Activated CD4-positive, alpha-beta memory T cell treated with anti-CD3 and anti-CD28 coated beads for 36 hours (primary cell): ENCODE data around the gene STX16. TPM values are rescaled to one million over a fixed set of nuclear protein-coding genes. Genes with fewer than 3 reads are reported as not detected.

Experiments used
- CTCF ChIA-PET: fragments of 350-600 bp; sonication (Branson Sonifier 250); formaldehyde crosslinking; loops from one replicate; lab custom pipeline; 2021; ENCODE audit warnings: antibody characterized with exemption, inconsistent platforms; lab: Charles Lee
- POLR2A ChIA-PET: fragments of 350-600 bp; sonication (Branson Sonifier 250); formaldehyde crosslinking; loops from one replicate; lab custom pipeline; 2021; ENCODE audit warnings: antibody characterized with exemption; lab: Charles Lee
- DNase-seq: peaks from one replicate; pipeline ENCODE4 v3.0.0-alpha.2; 2020
- H3K27ac Mint-ChIP-seq: one replicate; pipeline ENCODE4 v1.8.0; 2021; ENCODE audit warnings: mixed read lengths
- H3K27me3 Mint-ChIP-seq: one replicate; pipeline ENCODE4 v1.8.0; 2021; ENCODE audit warnings: mixed read lengths
- H3K36me3 Mint-ChIP-seq: one replicate; pipeline ENCODE4 v1.8.0; 2021; ENCODE audit warnings: mixed read lengths
- H3K4me1 Mint-ChIP-seq: one replicate; pipeline ENCODE4 v1.8.0; 2021; ENCODE audit warnings: low read depth, mixed read lengths
- H3K4me3 Mint-ChIP-seq: one replicate; pipeline ENCODE4 v1.8.0; 2021; ENCODE audit warnings: mild to moderate bottlenecking, mixed read lengths
- H3K9me3 Mint-ChIP-seq: one replicate; pipeline ENCODE4 v1.8.0; 2021; ENCODE audit warnings: mixed read lengths
- intact Hi-C: fragments of 100-400 bp; cut with micrococcal nuclease; formaldehyde crosslinking; loops from one replicate; pipeline ENCODE4 v1.15.1; 2023
- total RNA-seq, 2 experiments: library from RNA; stranded (reverse); gene quantifications; one replicate each; pipeline ENCODE4 v1.2.3, GENCODE V29; 2021

Gene STX16
- total RNA-seq, 2 experiments from 2014 or later = 88.7 to 104 TPM

GRCh38 chr20:58651559-58651945 lies 469 bp downstream of the STX16 start:
- Mint-ChIP-seq H3K9me3 (no peaks in the 10 kb centered on the region), H3K27ac (peak overlapping the region; percentile 100), H3K36me3 (peaks cover 21% of the 10 kb centered on the region), H3K4me3 (peak overlapping the region; percentile 99), H3K4me1 (peaks cover 23% of the 10 kb centered on the region), H3K27me3 (no peaks in the 10 kb centered on the region)
- POLR2A ChIA-PET = interaction anchor here (0.6 to 3.4 kb wide), 22 partner anchors 9 to 941 kb away, joined by 3 to 32 read pairs (median 4); partner anchors contain the start of genes NELFCD, NPEPL1, PMEPA1 and VAPB
- CTCF ChIA-PET = interaction anchor here (0.7 to 2.7 kb wide), 25 partner anchors 9 to 1271 kb away, joined by 3 to 37 read pairs (median 3); partner anchors contain the start of genes ATP5F1E, NPEPL1 and VAPB
- no peak for DNase-seq
- intact Hi-C loops = loop anchor here (5.0 to 10.0 kb wide), 6 partner anchors 169 to 1027 kb away; partner anchors contain the start of genes GNAS, GNAS-AS1, NELFCD and VAPB

GRCh38 chr20:58651946-58652605 lies 993 bp downstream of the STX16 start:
- Mint-ChIP-seq H3K27me3 (no peaks in the 10 kb centered on the region), H3K4me3 (peak overlapping the region; percentile 99), H3K36me3 (peaks cover 21% of the 10 kb centered on the region), H3K4me1 (peaks cover 28% of the 10 kb centered on the region), H3K27ac (peak overlapping the region; percentile 100), H3K9me3 (no peaks in the 10 kb centered on the region)
- intact Hi-C loops = loop anchor here (1.0 to 10.0 kb wide), 13 partner anchors 8 to 1027 kb away; partner anchors contain the start of genes ATP5F1E, GNAS, GNAS-AS1 and NELFCD
- ChIA-PET POLR2A (interaction anchor here (0.7 to 3.4 kb wide), 16 partner anchors 8 to 942 kb away, joined by 3 to 32 read pairs (median 4); partner anchors contain the start of genes NPEPL1, PMEPA1 and VAPB), CTCF (interaction anchor here (0.6 to 2.7 kb wide), 11 partner anchors 8 to 1272 kb away, joined by 3 to 37 read pairs (median 3); partner anchors contain the start of genes ATP5F1E, NPEPL1 and VAPB)
- peak; percentile 81 for DNase-seq

GRCh38 chr20:58652606-58653294 lies 1.7 kb downstream of the STX16 start:
- H3K4me1 Mint-ChIP-seq = peaks cover 35% of the 10 kb centered on the region
- intact Hi-C loops = loop anchor here (1.0 to 10.0 kb wide), 13 partner anchors 8 to 1028 kb away; partner anchors contain the start of genes ATP5F1E, GNAS, GNAS-AS1 and NELFCD
- no peaks in the 10 kb centered on the region for H3K9me3 Mint-ChIP-seq
- CTCF ChIA-PET = interaction anchor here (0.6 to 2.7 kb wide), 4 partner anchors 7 to 187 kb away, joined by 3 to 37 read pairs (median 9); partner anchors contain the start of gene NPEPL1
- peaks cover 21% of the 10 kb centered on the region for H3K36me3 Mint-ChIP-seq
- POLR2A ChIA-PET = interaction anchor here (0.7 to 3.4 kb wide), 10 partner anchors 8 to 470 kb away, joined by 3 to 32 read pairs (median 3); partner anchors contain the start of genes NPEPL1 and VAPB
- DNase-seq = no peak
- no peaks in the 10 kb centered on the region for H3K27me3 Mint-ChIP-seq
- H3K4me3 Mint-ChIP-seq = peak overlapping the region; percentile 99
- peak overlapping the region; percentile 100 for H3K27ac Mint-ChIP-seq

GRCh38 chr20:58654337-58654736 lies 3.3 kb downstream of the STX16 start:
- Mint-ChIP-seq H3K4me3 (peak overlapping the region; percentile 16), H3K9me3 (no peaks in the 10 kb centered on the region), H3K27me3 (no peaks in the 10 kb centered on the region), H3K36me3 (peaks cover 26% of the 10 kb centered on the region), H3K4me1 (peaks cover 47% of the 10 kb centered on the region), H3K27ac (no peak overlapping the region)
- POLR2A ChIA-PET = no interaction called here
- no peak for DNase-seq
- CTCF ChIA-PET = interaction anchor here (0.6 to 1.5 kb wide), 2 partner anchors 185 to 418 kb away, joined by 3 read pairs; no protein-coding TSS in a partner anchor
- intact Hi-C loops = loop anchor here (5.0 to 10.0 kb wide), 6 partner anchors 172 to 1030 kb away; partner anchors contain the start of genes GNAS, GNAS-AS1, NELFCD and VAPB

- Mint-ChIP-seq H3K4me1 (peaks cover 59% of the 10 kb centered on the region), H3K9me3 (no peaks in the 10 kb centered on the region), H3K27me3 (no peaks in the 10 kb centered on the region), H3K36me3 (peaks cover 26% of the 10 kb centered on the region), H3K4me3 (peak overlapping the region; percentile 37), H3K27ac (peak overlapping the region; percentile 74)
- intact Hi-C loops = loop anchor here (10.0 kb wide), 1 partner anchor 1031 kb away; the partner anchor contains the start of gene ZBP1
- CTCF ChIA-PET = interaction anchor here (0.6 to 1.5 kb wide), 3 partner anchors 37 to 376 kb away, joined by 3 to 4 read pairs (median 3); no protein-coding TSS in a partner anchor
- DNase-seq = no peak
- POLR2A ChIA-PET = interaction anchor here (0.8 kb wide), 1 partner anchor 36 kb away, joined by 3 read pairs; no protein-coding TSS in a partner anchor
Observed at GRCh38 chr20:58655328-58656107, 4.4 kb downstream of the STX16 start.

GRCh38 chr20:58656831-58657230 lies 5.7 kb downstream of the STX16 start:
- POLR2A ChIA-PET = interaction anchor here (0.7 to 0.8 kb wide), 2 partner anchors 19 to 35 kb away, joined by 3 read pairs; no protein-coding TSS in a partner anchor
- peak overlapping the region; percentile 17 for H3K4me3 Mint-ChIP-seq
- DNase-seq = no peak
- H3K9me3 Mint-ChIP-seq = no peaks in the 10 kb centered on the region
- intact Hi-C loops = loop anchor here (10.0 kb wide), 1 partner anchor 1032 kb away; the partner anchor contains the start of gene ZBP1
- peaks cover 21% of the 10 kb centered on the region for H3K36me3 Mint-ChIP-seq
- peak overlapping the region; percentile 75 for H3K27ac Mint-ChIP-seq
- no peaks in the 10 kb centered on the region for H3K27me3 Mint-ChIP-seq
- CTCF ChIA-PET = interaction anchor here (1.0 kb wide), 1 partner anchor 176 kb away, joined by 3 read pairs; no protein-coding TSS in a partner anchor
- H3K4me1 Mint-ChIP-seq = peaks cover 70% of the 10 kb centered on the region

- Mint-ChIP-seq H3K27me3 (no peaks in the 10 kb centered on the region), H3K9me3 (no peaks in the 10 kb centered on the region), H3K4me1 (peaks cover 74% of the 10 kb centered on the region), H3K27ac (peak overlapping the region; percentile 32), H3K4me3 (no peak overlapping the region), H3K36me3 (peaks cover 18% of the 10 kb centered on the region)
- intact Hi-C loops = loop anchor here (10.0 kb wide), 1 partner anchor 1032 kb away; the partner anchor contains the start of gene ZBP1
- ChIA-PET CTCF (interaction anchor here (1.0 kb wide), 1 partner anchor 176 kb away, joined by 3 read pairs; no protein-coding TSS in a partner anchor), POLR2A (no interaction called here)
- no peak for DNase-seq
Observed at GRCh38 chr20:58657262-58657661, 6.2 kb downstream of the STX16 start.

- no peaks in the 10 kb centered on the region for H3K9me3 Mint-ChIP-seq
- H3K27me3 Mint-ChIP-seq = no peaks in the 10 kb centered on the region
- peaks cover 75% of the 10 kb centered on the region for H3K4me1 Mint-ChIP-seq
- POLR2A ChIA-PET = no interaction called here
- intact Hi-C loops = loop anchor here (10.0 kb wide), 1 partner anchor 1033 kb away; the partner anchor contains the start of gene ZBP1
- CTCF ChIA-PET = interaction anchor here (0.7 kb wide), 1 partner anchor 181 kb away, joined by 3 read pairs; no protein-coding TSS in a partner anchor
- H3K27ac Mint-ChIP-seq = no peak overlapping the region
- no peak for DNase-seq
- H3K36me3 Mint-ChIP-seq = peaks cover 17% of the 10 kb centered on the region
- H3K4me3 Mint-ChIP-seq = no peak overlapping the region
Observed at GRCh38 chr20:58657986-58658385, 6.9 kb downstream of the STX16 start.

GRCh38 chr20:58658760-58659159 lies 7.7 kb downstream of the STX16 start:
- Mint-ChIP-seq H3K27ac (peak overlapping the region; percentile 94), H3K9me3 (no peaks in the 10 kb centered on the region), H3K36me3 (peaks cover 17% of the 10 kb centered on the region), H3K4me3 (no peak overlapping the region), H3K4me1 (peaks cover 76% of the 10 kb centered on the region), H3K27me3 (no peaks in the 10 kb centered on the region)
- intact Hi-C loops = loop anchor here (10.0 kb wide), 1 partner anchor 1034 kb away; the partner anchor contains the start of gene ZBP1
- ChIA-PET CTCF (interaction anchor here (0.9 to 3.7 kb wide), 3 partner anchors 7 to 193 kb away, joined by 3 to 37 read pairs (median 3); partner anchors contain the start of genes GNAS and STX16), POLR2A (interaction anchor here (3.3 kb wide), 1 partner anchor 8 kb away, joined by 32 read pairs; the partner anchor contains the start of gene STX16)
- no peak for DNase-seq

- peaks cover 81% of the 10 kb centered on the region for H3K4me1 Mint-ChIP-seq
- peak; percentile 28 for DNase-seq
- H3K9me3 Mint-ChIP-seq = no peaks in the 10 kb centered on the region
- peak overlapping the region; percentile 94 for H3K27ac Mint-ChIP-seq
- intact Hi-C loops = loop anchor here (1.0 to 10.0 kb wide), 2 partner anchors 8 to 1035 kb away; partner anchors contain the start of gene ZBP1
- CTCF ChIA-PET = interaction anchor here (0.9 to 3.7 kb wide), 3 partner anchors 8 to 192 kb away, joined by 3 to 37 read pairs (median 3); partner anchors contain the start of genes GNAS and STX16
- H3K4me3 Mint-ChIP-seq = peak overlapping the region; percentile 38
- peaks cover 17% of the 10 kb centered on the region for H3K36me3 Mint-ChIP-seq
- POLR2A ChIA-PET = interaction anchor here (3.3 kb wide), 1 partner anchor 9 kb away, joined by 32 read pairs; the partner anchor contains the start of gene STX16
- no peaks in the 10 kb centered on the region for H3K27me3 Mint-ChIP-seq
Observed at GRCh38 chr20:58659841-58660240, 8.8 kb downstream of the STX16 start.
